Endothelial cell (in vitro differentiated cells): Measurements from ENCODE around the gene TIGD1. TPM values are rescaled to one million over a fixed set of nuclear protein-coding genes. Genes with fewer than 3 reads are reported as not detected.

ENCODE experiments used
- DNase-seq: peaks from one replicate; pipeline ENCODE4 v3.0.0; 2021; ENCODE audit warnings: low spot score
- H3K27ac Mint-ChIP-seq: one replicate; pipeline ENCODE4 v1.8.0; 2021; ENCODE audit warnings: mixed read lengths, inconsistent platforms; ENCODE audit not compliant: unreplicated experiment
- H3K27me3 Mint-ChIP-seq: one replicate; pipeline ENCODE4 v1.8.0; 2021; ENCODE audit warnings: mild to moderate bottlenecking, moderate library complexity, mixed read lengths, inconsistent platforms; ENCODE audit not compliant: unreplicated experiment
- H3K36me3 Mint-ChIP-seq: one replicate; pipeline ENCODE4 v1.8.0; 2021; ENCODE audit warnings: mild to moderate bottlenecking, low read depth, mixed read lengths, inconsistent platforms; ENCODE audit not compliant: unreplicated experiment
- H3K4me1 Mint-ChIP-seq: one replicate; pipeline ENCODE4 v1.8.0; 2021; ENCODE audit warnings: mild to moderate bottlenecking, mixed read lengths, inconsistent platforms; ENCODE audit not compliant: unreplicated experiment
- H3K4me3 Mint-ChIP-seq: one replicate; pipeline ENCODE4 v1.8.0; 2021; ENCODE audit warnings: mild to moderate bottlenecking, mixed read lengths, inconsistent platforms; ENCODE audit not compliant: unreplicated experiment
- H3K9me3 Mint-ChIP-seq: one replicate; pipeline ENCODE4 v1.8.0; 2021; ENCODE audit warnings: mixed read lengths, inconsistent platforms; ENCODE audit not compliant: unreplicated experiment
- CTCF ChIP-seq: fragments of 200-600 bp; sonication (generic); IDR thresholded peaks from one replicate; pipeline ENCODE4 v1.5.0; 2021; ENCODE audit warnings: antibody characterized with exemption; ENCODE audit not compliant: unreplicated experiment
- total RNA-seq: library from RNA; stranded (reverse); fragmentation: NEBNext Ultra II Directional; extraction: Animal tissue kit (Norgen Biotek cat#: 25700); gene quantifications from one replicate; pipeline ENCODE4 v1.2.1, GENCODE V29; 2021; ENCODE audit not compliant: unreplicated experiment

Gene TIGD1
- total RNA-seq, 1 donor from 2014 or later: 3.7 TPM

DNA sequence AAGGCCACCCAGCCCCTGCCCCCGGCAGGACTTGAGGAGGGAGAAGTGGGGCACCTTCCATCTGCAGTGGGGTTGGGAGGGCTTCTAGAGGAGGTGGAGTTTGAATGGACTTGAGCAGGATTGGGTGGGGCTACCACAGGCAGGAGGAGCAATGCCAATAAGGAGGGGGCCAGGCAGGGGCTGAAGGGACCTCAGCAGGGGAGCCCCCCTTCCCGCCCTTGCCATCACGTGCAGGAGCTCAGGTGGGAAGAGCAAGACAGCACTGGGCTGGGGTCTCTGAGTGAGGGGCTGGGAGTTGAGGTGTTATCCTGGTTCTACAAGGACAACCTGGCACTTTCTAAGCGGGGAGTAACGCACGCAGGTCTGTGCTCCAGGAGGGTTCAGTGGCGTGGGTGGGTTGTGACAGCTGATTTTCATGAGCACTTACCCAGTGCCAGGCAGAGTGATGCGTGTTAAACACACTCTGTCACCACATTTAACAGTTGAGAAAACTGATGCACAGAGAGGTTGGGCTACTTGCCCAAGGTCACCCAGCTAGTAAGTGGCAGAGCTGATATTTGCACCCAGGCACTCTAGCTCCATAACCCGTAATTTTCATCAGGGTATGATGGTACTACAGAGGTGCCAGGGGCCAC is 19.6 kb downstream of the TIGD1 start:
- H3K4me1 Mint-ChIP-seq: no peaks in the 10 kb centered on the region
- H3K36me3 Mint-ChIP-seq: no peaks in the 10 kb centered on the region
- H3K27me3 Mint-ChIP-seq: peaks cover 9% of the 10 kb centered on the region
- no peak for TF ChIP-seq CTCF
- DNase-seq: no peak
- no peaks in the 10 kb centered on the region for H3K9me3 Mint-ChIP-seq
- H3K27ac Mint-ChIP-seq: no peak overlapping the region
- no peak overlapping the region for H3K4me3 Mint-ChIP-seq

- Mint-ChIP-seq H3K27ac (no peak overlapping the region), H3K4me1 (no peaks in the 10 kb centered on the region), H3K4me3 (no peak overlapping the region), H3K36me3 (no peaks in the 10 kb centered on the region), H3K27me3 (peaks cover 9% of the 10 kb centered on the region), H3K9me3 (no peaks in the 10 kb centered on the region)
- DNase-seq: no peak
- no peak for TF ChIP-seq CTCF
Measured at GRCh38 chr2:232529806-232530547, 20.4 kb downstream of the TIGD1 start.

- Mint-ChIP-seq H3K27me3 (peaks cover 8% of the 10 kb centered on the region), H3K27ac (no peak overlapping the region), H3K36me3 (no peaks in the 10 kb centered on the region), H3K4me1 (peaks cover 2% of the 10 kb centered on the region), H3K9me3 (no peaks in the 10 kb centered on the region), H3K4me3 (no peak overlapping the region)
- TF ChIP-seq CTCF: no peak
- no peak for DNase-seq
Measured at GRCh38 chr2:232528746-232529460, 21.5 kb downstream of the TIGD1 start.

GRCh38 chr2:232527905-232528470 is 22.4 kb downstream of the TIGD1 start:
- Mint-ChIP-seq H3K4me1 (peaks cover 2% of the 10 kb centered on the region), H3K27ac (no peak overlapping the region)
- no peak for TF ChIP-seq CTCF

More at GRCh38 chr2:232527905-232528470, 22.4 kb downstream of the TIGD1 start:
- no peak for DNase-seq
- Mint-ChIP-seq H3K4me3 (no peak overlapping the region), H3K9me3 (no peaks in the 10 kb centered on the region), H3K27me3 (peaks cover 8% of the 10 kb centered on the region), H3K36me3 (no peaks in the 10 kb centered on the region)
